Stomach (tissue), 9 donors: Measurements from ENCODE around the gene TOX2. TPM values are rescaled to one million over a fixed set of nuclear protein-coding genes. Genes with fewer than 3 reads are reported as not detected.

ENCODE experiments used
- DNase-seq, 2 donors: peaks; one replicate each; pipeline versions ENCODE4 v3.0.0 to v3.0.0-alpha.2; 2013 to 2019
- H3K27ac ChIP-seq, 5 donors: fragments of 200-600 bp in 4 of 5; sonication (generic) in 4 of 5; one replicate each; pipeline ENCODE4 v1.5.1; 2013 to 2019; ENCODE audit warnings: mild to moderate bottlenecking in 1 of 5, moderate library complexity in 1 of 5
- H3K27me3 ChIP-seq, 3 donors: fragments of 200-600 bp; sonication (generic); one replicate each; pipeline ENCODE4 v1.5.1; 2017 to 2019; ENCODE audit warnings: mixed run types in 1 of 3
- H3K36me3 ChIP-seq, 4 donors: fragments of 200-600 bp; sonication (generic); 1 replicate in 3 of 4; 2 replicates in 1 of 4; pipeline ENCODE4 v1.5.1; 2016 to 2019
- H3K4me1 ChIP-seq, 4 donors: fragments of 200-600 bp; sonication (generic); one replicate each; pipeline ENCODE4 v1.5.1; 2016 to 2019
- H3K4me3 ChIP-seq, 4 donors: fragments of 200-600 bp; sonication (generic) in 3 of 4; one replicate each; pipeline ENCODE4 v1.5.1; 2016 to 2019; ENCODE audit warnings: mild to moderate bottlenecking in 1 of 4
- H3K9me3 ChIP-seq, 4 donors: fragments of 200-600 bp; sonication (generic); one replicate each; pipeline ENCODE4 v1.5.1; 2016 to 2019
- EP300 ChIP-seq: sonication (generic); formaldehyde crosslinking; IDR thresholded peaks from one replicate; pipeline ENCODE4 v1.6.1; 2017; ENCODE audit warnings: antibody characterized with exemption
- POLR2A ChIP-seq, 4 donors: fragments of 450-650 bp; IDR thresholded peaks; one replicate each; pipeline ENCODE4 v1.6.1; 2016; ENCODE audit warnings: antibody characterized with exemption in 4 of 4, control low read depth in 2 of 4, mild to moderate bottlenecking in 1 of 4, moderate library complexity in 1 of 4
- POLR2AphosphoS5 ChIP-seq, 3 donors: sonication (generic); formaldehyde crosslinking; IDR thresholded peaks; one replicate each; pipeline ENCODE4 v1.6.1; 2016; ENCODE audit warnings: antibody characterized with exemption in 3 of 3
- WGBS, 5 donors: extraction: QIAGEN DNeasy Blood & Tissue Kit in 3 of 5; methylation state at CpG; one replicate each; pipeline versions ENCODE4 v1.1.5 to v1.1.7; 2013 to 2018; 5-methylcytosine and 5-hydroxymethylcytosine counted together
- intact Hi-C: fragments of 100-400 bp; cut with DNase I; formaldehyde crosslinking; loops from one replicate; pipeline ENCODE4 v1.15.1; 2023; ENCODE audit warnings: low total_unique reads
- polyA plus RNA-seq, 3 donors: library from polyadenylated mRNA; stranded (reverse); fragments of 200-250 nt; gene quantifications; one replicate each; pipeline ENCODE4 v1.2.3, GENCODE V29; 2013
- total RNA-seq, 5 donors: library from RNA; depleted of rRNA; stranded (reverse); fragments of >200 nt; gene quantifications; one replicate each; pipeline versions ENCODE4 v1.1.0 to v1.2.3, GENCODE V29; 2014 to 2016
- TF ChIP-seq, protein P1 (sequence below), 7 experiments: fragments of 450-650 bp in 4 of 7; fragments of 200-600 bp in 3 of 7; sonication (generic) in 3 of 7; IDR thresholded peaks; one replicate each; pipeline ENCODE4 v1.5.1; 2016 to 2019; ENCODE audit warnings: antibody characterized with exemption in 7 of 7, control low read depth in 2 of 7, mild to moderate bottlenecking in 1 of 7
- donor health status: healthy with polysubstance abuse.
- donor health status: Bipolar disorder and iron deficiency.
- donor health status: healthy.

TOX2 gene
- total and polyA plus RNA-seq, 8 donors, result 0.87 to 20.2 (median 7.0) TPM; not detected in 1

DNA sequence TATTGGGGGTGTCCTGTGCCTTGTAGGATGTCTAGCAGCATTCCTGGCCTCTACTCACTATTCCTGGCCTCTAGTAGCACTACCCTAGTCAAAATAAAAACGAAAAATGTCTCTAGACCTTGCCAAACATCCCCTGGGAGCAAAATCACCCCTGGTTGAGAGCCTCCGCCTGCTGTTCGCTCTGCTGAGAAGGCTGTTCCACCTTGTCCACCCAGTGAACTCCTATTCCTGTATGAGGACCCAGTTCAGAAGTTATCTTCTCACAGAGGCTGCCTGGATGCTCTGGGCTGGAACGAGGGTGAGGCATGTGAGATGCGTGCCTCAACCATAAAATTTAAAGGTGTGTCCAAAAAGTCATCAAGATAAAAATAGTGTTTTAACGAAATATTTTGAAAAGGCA, 101.9 kb downstream of the TOX2 start:
- H3K36me3 ChIP-seq, result no peaks in the 10 kb centered on the region
- H3K27ac ChIP-seq, result no peak overlapping the region
- 72 to 81% (median 73%) methylated on average over 6 of the region's 6 CpGs for WGBS, 5 donors
- no peaks in the 10 kb centered on the region for H3K9me3 ChIP-seq
- peaks cover 11 to 53% (median 31%) of the 10 kb centered on the region in 4 donors for H3K4me1 ChIP-seq
- intact Hi-C loops, result no loop called here
- TF ChIP-seq EP300 (no peak), POLR2AphosphoS5 (IDR thresholded peaks at IDR 0.05) (no peak), POLR2A (IDR thresholded peaks at IDR 0.05) (no peak)
- TF ChIP-seq, protein P1, sequence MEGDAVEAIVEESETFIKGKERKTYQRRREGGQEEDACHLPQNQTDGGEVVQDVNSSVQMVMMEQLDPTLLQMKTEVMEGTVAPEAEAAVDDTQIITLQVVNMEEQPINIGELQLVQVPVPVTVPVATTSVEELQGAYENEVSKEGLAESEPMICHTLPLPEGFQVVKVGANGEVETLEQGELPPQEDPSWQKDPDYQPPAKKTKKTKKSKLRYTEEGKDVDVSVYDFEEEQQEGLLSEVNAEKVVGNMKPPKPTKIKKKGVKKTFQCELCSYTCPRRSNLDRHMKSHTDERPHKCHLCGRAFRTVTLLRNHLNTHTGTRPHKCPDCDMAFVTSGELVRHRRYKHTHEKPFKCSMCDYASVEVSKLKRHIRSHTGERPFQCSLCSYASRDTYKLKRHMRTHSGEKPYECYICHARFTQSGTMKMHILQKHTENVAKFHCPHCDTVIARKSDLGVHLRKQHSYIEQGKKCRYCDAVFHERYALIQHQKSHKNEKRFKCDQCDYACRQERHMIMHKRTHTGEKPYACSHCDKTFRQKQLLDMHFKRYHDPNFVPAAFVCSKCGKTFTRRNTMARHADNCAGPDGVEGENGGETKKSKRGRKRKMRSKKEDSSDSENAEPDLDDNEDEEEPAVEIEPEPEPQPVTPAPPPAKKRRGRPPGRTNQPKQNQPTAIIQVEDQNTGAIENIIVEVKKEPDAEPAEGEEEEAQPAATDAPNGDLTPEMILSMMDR (IDR thresholded peaks at IDR 0.05), result no peak
- H3K4me3 ChIP-seq, result no peak overlapping the region
- H3K27me3 ChIP-seq, result no peaks in the 10 kb centered on the region
- DNase-seq, result no peak

DNA sequence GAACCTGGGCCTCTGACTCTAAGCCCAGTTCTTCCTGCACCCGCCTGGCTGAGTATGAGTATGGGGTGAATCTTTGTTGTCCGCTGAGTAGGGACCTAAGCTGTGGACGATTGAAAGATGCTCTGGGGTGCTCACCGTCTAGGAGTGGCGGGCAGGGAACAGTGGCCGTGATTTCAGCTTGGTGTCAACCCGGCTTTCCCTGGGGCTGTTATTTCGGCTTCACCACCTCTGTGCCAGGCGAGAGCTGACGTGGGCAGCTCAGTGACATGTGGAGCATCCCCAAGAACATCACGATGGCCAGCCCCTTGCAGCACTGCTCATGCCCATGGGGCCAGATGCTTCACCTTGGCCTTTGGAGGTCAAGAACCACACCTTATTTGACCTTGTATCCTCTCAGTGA, 102.6 kb downstream of the TOX2 start:
- WGBS, 5 donors, result 93 to 96% (median 96%) methylated on average over 3 to 11 of the region's 11 CpGs
- no peaks in the 10 kb centered on the region for H3K27me3 ChIP-seq
- no peaks in the 10 kb centered on the region for H3K9me3 ChIP-seq
- DNase-seq, result no peak
- peaks cover 11 to 53% (median 31%) of the 10 kb centered on the region in 4 donors for H3K4me1 ChIP-seq
- no peak overlapping the region for H3K27ac ChIP-seq
- no peaks in the 10 kb centered on the region for H3K36me3 ChIP-seq
- TF ChIP-seq POLR2AphosphoS5 (IDR thresholded peaks at IDR 0.05) (no peak), EP300 (no peak), POLR2A (IDR thresholded peaks at IDR 0.05) (no peak)
- TF ChIP-seq, protein P1 (IDR thresholded peaks at IDR 0.05), result no peak
- intact Hi-C loops, result no loop called here
- H3K4me3 ChIP-seq, result no peak overlapping the region

DNA sequence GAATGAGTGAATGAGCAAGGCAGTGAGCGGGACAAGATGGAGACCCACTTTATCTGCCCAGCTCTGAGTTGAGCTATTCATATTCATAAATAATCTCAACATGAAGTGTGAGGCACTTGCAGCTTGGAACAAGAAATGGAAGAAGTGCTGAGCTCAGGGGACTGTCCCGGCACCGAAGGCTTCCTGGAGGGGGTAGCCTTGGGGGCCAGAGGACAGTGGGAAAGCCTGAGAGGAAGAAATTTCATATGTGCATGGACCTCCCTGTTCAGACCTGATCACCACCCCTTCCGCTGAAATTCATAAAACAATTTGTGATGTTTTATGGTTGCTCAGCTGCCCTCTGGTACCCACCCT, 103.2 kb downstream of the TOX2 start:
- Histone ChIP-seq H3K9me3 (no peaks in the 10 kb centered on the region), H3K27ac (peak overlapping the region in 2 of 5 donors; percentile 65 to 66), H3K36me3 (no peaks in the 10 kb centered on the region), H3K4me3 (no peak overlapping the region), H3K4me1 (peaks cover 11 to 53% (median 31%) of the 10 kb centered on the region in 4 donors), H3K27me3 (no peaks in the 10 kb centered on the region)
- TF ChIP-seq POLR2A (IDR thresholded peaks at IDR 0.05) (no peak), EP300 (no peak), POLR2AphosphoS5 (IDR thresholded peaks at IDR 0.05) (no peak)
- TF ChIP-seq, protein P1 (IDR thresholded peaks at IDR 0.05), result no peak
- DNase-seq, result no peak
- intact Hi-C loops, result no loop called here
- WGBS, 5 donors, result 42 to 62% (median 52%) methylated on average over 4 of the region's 4 CpGs

DNA sequence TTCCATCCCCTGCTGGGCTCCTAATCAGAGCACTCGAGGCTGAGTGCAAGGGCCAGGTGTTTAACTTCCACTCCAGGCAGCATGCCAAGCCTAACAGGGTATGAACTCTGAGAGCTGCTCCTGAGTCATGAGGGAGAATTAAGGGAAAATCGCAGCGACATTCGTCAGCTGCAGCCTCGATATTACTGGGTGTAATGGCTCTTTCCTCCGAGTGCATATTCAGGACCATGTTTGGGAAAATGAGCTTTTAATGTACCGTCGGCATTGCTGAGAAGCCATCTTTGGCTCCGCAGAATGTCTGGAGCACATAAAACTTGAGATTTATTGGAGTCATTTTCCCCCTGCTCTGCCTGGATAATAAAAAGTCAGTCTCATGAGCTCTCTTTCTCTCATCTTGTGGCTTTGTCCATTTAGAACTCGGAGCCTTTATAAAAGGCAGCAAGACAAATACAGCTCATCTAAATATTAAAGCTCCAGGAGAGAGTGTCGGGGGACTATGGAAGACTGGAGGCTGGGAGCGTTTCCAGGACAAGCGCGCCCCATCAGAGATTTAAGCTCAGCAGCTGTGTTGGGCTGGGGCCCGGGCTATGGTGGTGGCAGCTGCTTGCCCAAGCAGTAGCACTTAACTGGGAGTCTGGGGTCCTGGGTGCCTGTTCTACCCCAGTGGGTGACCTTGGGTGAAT, 103.7 kb downstream of the TOX2 start:
- Histone ChIP-seq H3K4me1 (peaks cover 11 to 53% (median 31%) of the 10 kb centered on the region in 4 donors), H3K27ac (peak overlapping the region in 4 of 5 donors; percentile 53 to 66 (median 62)), H3K27me3 (no peaks in the 10 kb centered on the region), H3K36me3 (no peaks in the 10 kb centered on the region), H3K9me3 (no peaks in the 10 kb centered on the region), H3K4me3 (no peak overlapping the region)
- intact Hi-C loops, result no loop called here
- WGBS, 5 donors, result 22 to 48% (median 42%) methylated on average over 15 of the region's 15 CpGs
- peak in 2 of 3 donors; percentile 78 to 85 for TF ChIP-seq POLR2AphosphoS5 (IDR thresholded peaks at IDR 0.05)
- TF ChIP-seq, protein P1 (IDR thresholded peaks at IDR 0.05), result no peak
- DNase-seq, result peak; percentile 74 to 86
